GM21576 (cell line): Measurements from ENCODE around the gene SPRN.
"Not testable (repeated sequence)": the region's sequence is repeated elsewhere in the genome, so short reads cannot be mapped to it uniquely, and the experiment has no call there.

Experiments used
- ATAC-seq: cut with Tn5 transposase; IDR thresholded peaks from one replicate; pipeline ENCODE4 v1.9.1; 2021; ENCODE audit warnings: mild to moderate bottlenecking, moderate library complexity; ENCODE audit not compliant: unreplicated experiment

The SPRN gene

GRCh38 chr10:133440633-133441285 is 16.3 kb upstream of the SPRN start:
- no peak for ATAC-seq

GRCh38 chr10:133439517-133440461 is 15.4 kb upstream of the SPRN start:
- ATAC-seq = no peak

GRCh38 chr10:133438711-133439273 is 14.4 kb upstream of the SPRN start:
- no peak for ATAC-seq

GRCh38 chr10:133432789-133433188 is 8.4 kb upstream of the SPRN start:
- not testable (repeated sequence) for ATAC-seq

- not testable (repeated sequence) for ATAC-seq
These were observed 7.6 kb upstream of the SPRN start for GRCh38 chr10:133431888-133432613.

GRCh38 chr10:133429571-133429970 is 5.1 kb upstream of the SPRN start:
- not testable (repeated sequence) for ATAC-seq

- not testable (repeated sequence) for ATAC-seq
These were observed 323 bp downstream of the SPRN start for GRCh38 chr10:133424102-133424501.

GRCh38 chr10:133422807-133423771 is 1.3 kb downstream of the SPRN start:
- ATAC-seq = no peak

GRCh38 chr10:133422223-133422806 is 2.1 kb downstream of the SPRN start:
- no peak for ATAC-seq

GRCh38 chr10:133421336-133422222 is 2.8 kb downstream of the SPRN start:
- ATAC-seq = no peak

- ATAC-seq = no peak
These were observed 3.8 kb downstream of the SPRN start for GRCh38 chr10:133420579-133420978.

GRCh38 chr10:133420028-133420427 is 4.4 kb downstream of the SPRN start:
- no peak for ATAC-seq

- ATAC-seq = no peak
These were observed 5.0 kb downstream of the SPRN start for GRCh38 chr10:133419211-133419950.

- no peak for ATAC-seq
These were observed 6.0 kb downstream of the SPRN start for GRCh38 chr10:133418289-133418993.

GRCh38 chr10:133415752-133416151 is 8.7 kb downstream of the SPRN start:
- ATAC-seq = no peak

- not testable (repeated sequence) for ATAC-seq
These were observed 10.0 kb downstream of the SPRN start for GRCh38 chr10:133414401-133414800.

GRCh38 chr10:133412381-133412711 is 12.1 kb downstream of the SPRN start:
- ATAC-seq = no peak
